B cell (primary cell): Measurements from ENCODE around the gene CLDN6.

Source experiments
- EZH2 ChIP-seq: IDR thresholded peaks from 2 replicates; pipeline ENCODE4 v1.6.1; 2012; ENCODE audit warnings: borderline replicate concordance, low read depth, mild to moderate bottlenecking, moderate library complexity, low read length; ENCODE audit not compliant: insufficient read depth, poor library complexity, severe bottlenecking
- TF ChIP-seq, protein P1 (sequence below): fragments of 200-600 bp; IDR thresholded peaks from one replicate; pipeline ENCODE4 v1.8.0; 2022; ENCODE audit warnings: antibody characterized with exemption, mild to moderate bottlenecking

DNA sequence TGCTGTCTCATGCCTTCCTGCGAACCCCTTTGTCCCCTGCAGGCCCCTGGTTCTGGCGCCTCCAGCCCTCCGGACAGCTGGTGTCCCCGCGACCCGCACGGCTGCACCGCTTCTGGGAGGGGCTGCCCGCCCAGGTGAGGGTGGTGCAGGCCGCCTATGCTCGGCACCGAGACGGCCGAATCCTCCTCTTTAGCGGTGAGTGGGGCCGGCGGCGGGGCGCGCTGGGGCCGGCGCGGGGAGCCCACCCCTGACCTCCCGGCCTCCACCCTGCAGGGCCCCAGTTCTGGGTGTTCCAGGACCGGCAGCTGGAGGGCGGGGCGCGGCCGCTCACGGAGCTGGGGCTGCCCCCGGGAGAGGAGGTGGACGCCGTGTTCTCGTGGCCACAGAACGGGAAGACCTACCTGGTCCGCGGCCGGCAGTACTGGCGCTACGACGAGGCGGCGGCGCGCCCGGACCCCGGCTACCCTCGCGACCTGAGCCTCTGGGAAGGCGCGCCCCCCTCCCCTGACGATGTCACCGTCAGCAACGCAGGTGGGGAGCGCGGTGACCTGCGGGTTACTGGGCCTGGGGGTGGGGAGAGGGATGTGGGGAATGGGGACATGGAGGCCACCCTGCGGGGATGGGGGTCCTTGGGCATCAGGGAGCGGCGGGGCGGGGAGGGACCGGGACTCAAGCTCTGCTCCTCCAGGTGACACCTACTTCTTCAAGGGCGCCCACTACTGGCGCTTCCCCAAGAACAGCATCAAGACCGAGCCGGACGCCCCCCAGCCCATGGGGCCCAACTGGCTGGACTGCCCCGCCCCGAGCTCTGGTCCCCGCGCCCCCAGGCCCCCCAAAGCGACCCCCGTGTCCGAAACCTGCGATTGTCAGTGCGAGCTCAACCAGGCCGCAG lies 40.4 kb upstream of the CLDN6 start:
- TF ChIP-seq, protein P1, sequence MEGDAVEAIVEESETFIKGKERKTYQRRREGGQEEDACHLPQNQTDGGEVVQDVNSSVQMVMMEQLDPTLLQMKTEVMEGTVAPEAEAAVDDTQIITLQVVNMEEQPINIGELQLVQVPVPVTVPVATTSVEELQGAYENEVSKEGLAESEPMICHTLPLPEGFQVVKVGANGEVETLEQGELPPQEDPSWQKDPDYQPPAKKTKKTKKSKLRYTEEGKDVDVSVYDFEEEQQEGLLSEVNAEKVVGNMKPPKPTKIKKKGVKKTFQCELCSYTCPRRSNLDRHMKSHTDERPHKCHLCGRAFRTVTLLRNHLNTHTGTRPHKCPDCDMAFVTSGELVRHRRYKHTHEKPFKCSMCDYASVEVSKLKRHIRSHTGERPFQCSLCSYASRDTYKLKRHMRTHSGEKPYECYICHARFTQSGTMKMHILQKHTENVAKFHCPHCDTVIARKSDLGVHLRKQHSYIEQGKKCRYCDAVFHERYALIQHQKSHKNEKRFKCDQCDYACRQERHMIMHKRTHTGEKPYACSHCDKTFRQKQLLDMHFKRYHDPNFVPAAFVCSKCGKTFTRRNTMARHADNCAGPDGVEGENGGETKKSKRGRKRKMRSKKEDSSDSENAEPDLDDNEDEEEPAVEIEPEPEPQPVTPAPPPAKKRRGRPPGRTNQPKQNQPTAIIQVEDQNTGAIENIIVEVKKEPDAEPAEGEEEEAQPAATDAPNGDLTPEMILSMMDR = no peak
- no peak for TF ChIP-seq EZH2
